HepG2 (cell line): Measurements from ENCODE around the gene HIPK2. TPM values are rescaled to one million over a fixed set of nuclear protein-coding genes. Genes with fewer than 3 reads are reported as not detected.

Source experiments
- ARID2 ChIP-seq: sonication (generic); formaldehyde crosslinking; IDR thresholded peaks from 2 replicates; pipeline ENCODE4 v1.8.1; 2022; ENCODE audit warnings: mild to moderate bottlenecking, missing genetic modification reagents, borderline replicate concordance
- DPF2 ChIP-seq: sonication (generic); formaldehyde crosslinking; IDR thresholded peaks from 2 replicates; pipeline ENCODE4 v1.4.0; 2020; ENCODE audit warnings: mild to moderate bottlenecking, low read depth, missing genetic modification reagents, borderline replicate concordance
- KAT8 ChIP-seq: IDR thresholded peaks from 2 replicates; pipeline ENCODE4 v1.6.1; 2016; ENCODE audit warnings: missing genetic modification reagents, missing compliant biosample characterization
- MNT ChIP-seq: fragments of 450-650 bp; IDR thresholded peaks from 2 replicates; pipeline ENCODE4 v1.6.1; 2016
- RBM22 ChIP-seq: fragments of 200-400 bp; formaldehyde crosslinking; optimal IDR thresholded peaks from 2 replicates; pipeline ENCODE3; 2017; ENCODE audit warnings: mild to moderate bottlenecking, low read length, moderate library complexity
- TEAD2 ChIP-seq: sonication (generic); formaldehyde crosslinking; IDR thresholded peaks from 2 replicates; pipeline ENCODE4 v1.9.0; 2021; ENCODE audit warnings: missing genetic modification reagents
- ZBTB20 ChIP-seq: sonication (generic); formaldehyde crosslinking; IDR thresholded peaks from 2 replicates; pipeline ENCODE4 v1.8.1; 2023; ENCODE audit warnings: missing genetic modification reagents, low read depth, mild to moderate bottlenecking, borderline replicate concordance
- ZFAT ChIP-seq: sonication (generic); formaldehyde crosslinking; conservative IDR thresholded peaks from 2 replicates; pipeline ENCODE4 v1.8.1; 2023; ENCODE audit warnings: missing genetic modification reagents, inconsistent platforms
- ZMAT5 ChIP-seq: sonication (generic); formaldehyde crosslinking; IDR thresholded peaks from 2 replicates; pipeline ENCODE4 v1.5.0; 2020; ENCODE audit warnings: mild to moderate bottlenecking, low read depth, missing genetic modification reagents, borderline replicate concordance
- ZNF234 ChIP-seq: sonication (generic); formaldehyde crosslinking; conservative IDR thresholded peaks from 2 replicates; pipeline ENCODE4 v1.5.1; 2020; ENCODE audit warnings: mild to moderate bottlenecking, missing genetic modification reagents
- ZSCAN21 ChIP-seq: sonication (generic); formaldehyde crosslinking; IDR thresholded peaks from 2 replicates; pipeline ENCODE4 v1.8.0; 2022; ENCODE audit warnings: mild to moderate bottlenecking, missing genetic modification reagents, moderate library complexity, borderline replicate concordance
- polyA plus RNA-seq, 8 experiments: library from polyadenylated mRNA; depleted of rRNA in 3 of 8; stranded (reverse) in 7 of 8; unstranded in 1 of 8; fragments of >200 nt; fragmentation: Illumina TruSeq in 4 of 8; extraction: Trizol in 4 of 8; gene quantifications; 2 replicates each; pipeline versions ENCODE4 v1.2.1 to v1.2.3, GENCODE V29; 2011 to 2016; ENCODE audit warnings: low read depth in 4 of 8, missing spikeins in 1 of 8, mixed read lengths in 1 of 8; ENCODE audit not compliant: insufficient read depth in 1 of 8
- total RNA-seq, 5 experiments: library from RNA; depleted of rRNA; stranded (reverse); fragments of >200 nt; fragmentation: Illumina TruSeq; extraction: Trizol; gene quantifications; 2 replicates each; pipeline ENCODE4 v1.2.3, GENCODE V29; 2016; ENCODE audit warnings: low read depth in 1 of 5
- TF ChIP-seq, protein P1 (sequence below): sonication (generic); formaldehyde crosslinking; conservative IDR thresholded peaks from 2 replicates; pipeline ENCODE4 v1.4.0; 2020; ENCODE audit warnings: missing genetic modification reagents
- TF ChIP-seq, protein P2 (sequence below): sonication (generic); formaldehyde crosslinking; conservative IDR thresholded peaks from 2 replicates; pipeline ENCODE4 v1.8.0; 2022; ENCODE audit warnings: mild to moderate bottlenecking, moderate library complexity, missing genetic modification reagents
- TF ChIP-seq, protein P3 (sequence below), 2 experiments: IDR thresholded peaks; 2 replicates each; pipeline ENCODE4 v1.6.1; 2011 to 2012; ENCODE audit warnings: low read length in 2 of 2, borderline replicate concordance in 1 of 2, low read depth in 1 of 2, mild to moderate bottlenecking in 1 of 2, moderate library complexity in 1 of 2
- TF ChIP-seq, protein P4 (sequence below): sonication (generic); formaldehyde crosslinking; IDR thresholded peaks from 2 replicates; pipeline ENCODE4 v1.5.0; 2020; ENCODE audit warnings: missing genetic modification reagents, mild to moderate bottlenecking, borderline replicate concordance
- TF ChIP-seq, protein P5 (sequence below): sonication (generic); formaldehyde crosslinking; IDR thresholded peaks from 2 replicates; pipeline ENCODE4 v1.4.0; 2020; ENCODE audit warnings: missing genetic modification reagents, mild to moderate bottlenecking, borderline replicate concordance

HIPK2 gene
- total and polyA plus RNA-seq, 2 of the 13 experiments (the other 11 are each of a cell fraction or from before 2014, with no cell fraction given), result 14.4 to 20.2 TPM

- TF ChIP-seq ZSCAN21 (no peak), ZBTB20 (CRISPR knock-in tag) (no peak), ARID2 (CRISPR knock-in tag) (no peak), ZNF234 (CRISPR knock-in tag) (no peak), MNT (no peak), ZFAT (CRISPR knock-in tag) (no peak), RBM22 (no peak), ZMAT5 (CRISPR knock-in tag) (no peak), DPF2 (CRISPR knock-in tag) (no peak), KAT8 (CRISPR knock-in tag) (0 out of 2 replicates have a peak, but pooled peaks have one; percentile 33), TEAD2 (CRISPR knock-in tag) (no peak)
- TF ChIP-seq, protein P1, sequence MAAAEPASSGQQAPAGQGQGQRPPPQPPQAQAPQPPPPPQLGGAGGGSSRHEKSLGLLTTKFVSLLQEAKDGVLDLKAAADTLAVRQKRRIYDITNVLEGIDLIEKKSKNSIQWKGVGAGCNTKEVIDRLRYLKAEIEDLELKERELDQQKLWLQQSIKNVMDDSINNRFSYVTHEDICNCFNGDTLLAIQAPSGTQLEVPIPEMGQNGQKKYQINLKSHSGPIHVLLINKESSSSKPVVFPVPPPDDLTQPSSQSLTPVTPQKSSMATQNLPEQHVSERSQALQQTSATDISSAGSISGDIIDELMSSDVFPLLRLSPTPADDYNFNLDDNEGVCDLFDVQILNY, result no peak
- TF ChIP-seq, protein P2, sequence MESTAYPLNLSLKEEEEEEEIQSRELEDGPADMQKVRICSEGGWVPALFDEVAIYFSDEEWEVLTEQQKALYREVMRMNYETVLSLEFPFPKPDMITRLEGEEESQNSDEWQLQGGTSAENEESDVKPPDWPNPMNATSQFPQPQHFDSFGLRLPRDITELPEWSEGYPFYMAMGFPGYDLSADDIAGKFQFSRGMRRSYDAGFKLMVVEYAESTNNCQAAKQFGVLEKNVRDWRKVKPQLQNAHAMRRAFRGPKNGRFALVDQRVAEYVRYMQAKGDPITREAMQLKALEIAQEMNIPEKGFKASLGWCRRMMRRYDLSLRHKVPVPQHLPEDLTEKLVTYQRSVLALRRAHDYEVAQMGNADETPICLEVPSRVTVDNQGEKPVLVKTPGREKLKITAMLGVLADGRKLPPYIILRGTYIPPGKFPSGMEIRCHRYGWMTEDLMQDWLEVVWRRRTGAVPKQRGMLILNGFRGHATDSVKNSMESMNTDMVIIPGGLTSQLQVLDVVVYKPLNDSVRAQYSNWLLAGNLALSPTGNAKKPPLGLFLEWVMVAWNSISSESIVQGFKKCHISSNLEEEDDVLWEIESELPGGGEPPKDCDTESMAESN (CRISPR knock-in tag), result no peak
- TF ChIP-seq, protein P3, sequence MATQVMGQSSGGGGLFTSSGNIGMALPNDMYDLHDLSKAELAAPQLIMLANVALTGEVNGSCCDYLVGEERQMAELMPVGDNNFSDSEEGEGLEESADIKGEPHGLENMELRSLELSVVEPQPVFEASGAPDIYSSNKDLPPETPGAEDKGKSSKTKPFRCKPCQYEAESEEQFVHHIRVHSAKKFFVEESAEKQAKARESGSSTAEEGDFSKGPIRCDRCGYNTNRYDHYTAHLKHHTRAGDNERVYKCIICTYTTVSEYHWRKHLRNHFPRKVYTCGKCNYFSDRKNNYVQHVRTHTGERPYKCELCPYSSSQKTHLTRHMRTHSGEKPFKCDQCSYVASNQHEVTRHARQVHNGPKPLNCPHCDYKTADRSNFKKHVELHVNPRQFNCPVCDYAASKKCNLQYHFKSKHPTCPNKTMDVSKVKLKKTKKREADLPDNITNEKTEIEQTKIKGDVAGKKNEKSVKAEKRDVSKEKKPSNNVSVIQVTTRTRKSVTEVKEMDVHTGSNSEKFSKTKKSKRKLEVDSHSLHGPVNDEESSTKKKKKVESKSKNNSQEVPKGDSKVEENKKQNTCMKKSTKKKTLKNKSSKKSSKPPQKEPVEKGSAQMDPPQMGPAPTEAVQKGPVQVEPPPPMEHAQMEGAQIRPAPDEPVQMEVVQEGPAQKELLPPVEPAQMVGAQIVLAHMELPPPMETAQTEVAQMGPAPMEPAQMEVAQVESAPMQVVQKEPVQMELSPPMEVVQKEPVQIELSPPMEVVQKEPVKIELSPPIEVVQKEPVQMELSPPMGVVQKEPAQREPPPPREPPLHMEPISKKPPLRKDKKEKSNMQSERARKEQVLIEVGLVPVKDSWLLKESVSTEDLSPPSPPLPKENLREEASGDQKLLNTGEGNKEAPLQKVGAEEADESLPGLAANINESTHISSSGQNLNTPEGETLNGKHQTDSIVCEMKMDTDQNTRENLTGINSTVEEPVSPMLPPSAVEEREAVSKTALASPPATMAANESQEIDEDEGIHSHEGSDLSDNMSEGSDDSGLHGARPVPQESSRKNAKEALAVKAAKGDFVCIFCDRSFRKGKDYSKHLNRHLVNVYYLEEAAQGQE (IDR thresholded peaks at IDR 0.05; ENCODE audit: borderline replicate concordance in 1 of 2, low read depth in 1 of 2, low read length in 2 of 2), result peak; percentile 7 to 86; a peak in 3 of 4 replicates
- TF ChIP-seq, protein P4, sequence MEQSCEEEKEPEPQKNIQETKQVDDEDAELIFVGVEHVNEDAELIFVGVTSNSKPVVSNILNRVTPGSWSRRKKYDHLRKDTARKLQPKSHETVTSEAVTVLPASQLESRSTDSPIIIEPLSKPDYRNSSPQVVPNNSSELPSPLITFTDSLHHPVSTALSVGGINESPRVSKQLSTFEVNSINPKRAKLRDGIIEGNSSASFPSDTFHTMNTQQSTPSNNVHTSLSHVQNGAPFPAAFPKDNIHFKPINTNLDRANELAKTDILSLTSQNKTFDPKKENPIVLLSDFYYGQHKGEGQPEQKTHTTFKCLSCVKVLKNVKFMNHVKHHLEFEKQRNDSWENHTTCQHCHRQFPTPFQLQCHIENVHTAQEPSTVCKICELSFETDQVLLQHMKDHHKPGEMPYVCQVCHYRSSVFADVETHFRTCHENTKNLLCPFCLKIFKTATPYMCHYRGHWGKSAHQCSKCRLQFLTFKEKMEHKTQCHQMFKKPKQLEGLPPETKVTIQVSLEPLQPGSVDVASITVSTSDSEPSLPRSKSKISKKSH, result no peak
- TF ChIP-seq, protein P5, sequence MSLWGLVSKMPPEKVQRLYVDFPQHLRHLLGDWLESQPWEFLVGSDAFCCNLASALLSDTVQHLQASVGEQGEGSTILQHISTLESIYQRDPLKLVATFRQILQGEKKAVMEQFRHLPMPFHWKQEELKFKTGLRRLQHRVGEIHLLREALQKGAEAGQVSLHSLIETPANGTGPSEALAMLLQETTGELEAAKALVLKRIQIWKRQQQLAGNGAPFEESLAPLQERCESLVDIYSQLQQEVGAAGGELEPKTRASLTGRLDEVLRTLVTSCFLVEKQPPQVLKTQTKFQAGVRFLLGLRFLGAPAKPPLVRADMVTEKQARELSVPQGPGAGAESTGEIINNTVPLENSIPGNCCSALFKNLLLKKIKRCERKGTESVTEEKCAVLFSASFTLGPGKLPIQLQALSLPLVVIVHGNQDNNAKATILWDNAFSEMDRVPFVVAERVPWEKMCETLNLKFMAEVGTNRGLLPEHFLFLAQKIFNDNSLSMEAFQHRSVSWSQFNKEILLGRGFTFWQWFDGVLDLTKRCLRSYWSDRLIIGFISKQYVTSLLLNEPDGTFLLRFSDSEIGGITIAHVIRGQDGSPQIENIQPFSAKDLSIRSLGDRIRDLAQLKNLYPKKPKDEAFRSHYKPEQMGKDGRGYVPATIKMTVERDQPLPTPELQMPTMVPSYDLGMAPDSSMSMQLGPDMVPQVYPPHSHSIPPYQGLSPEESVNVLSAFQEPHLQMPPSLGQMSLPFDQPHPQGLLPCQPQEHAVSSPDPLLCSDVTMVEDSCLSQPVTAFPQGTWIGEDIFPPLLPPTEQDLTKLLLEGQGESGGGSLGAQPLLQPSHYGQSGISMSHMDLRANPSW (CRISPR knock-in tag), result no peak
Measured at GRCh38 chr7:139738101-139738489, 39.7 kb downstream of the HIPK2 start (continued).
